GM12892 (cell line): Measurements from ENCODE around the gene STK35.

Experiments
- DNase-seq: peaks from one replicate; pipeline ENCODE4 v3.0.0; 2011; ENCODE audit not compliant: insufficient read length
- FAIRE-seq: peaks from 2 replicates; lab custom pipeline; 2011; peaks lifted over from hg19 to GRCh38; lab: Jason Lieb, UNC
- POLR2A ChIP-seq: IDR thresholded peaks from 2 replicates; pipeline ENCODE4 v1.6.1; 2011; ENCODE audit warnings: low read depth, low read length, control low read depth
- POLR2AphosphoS5 ChIP-seq: IDR thresholded peaks from 2 replicates; pipeline ENCODE4 v1.6.1; 2011; ENCODE audit warnings: low read depth, low read length, control low read depth
- TAF1 ChIP-seq: IDR thresholded peaks from 2 replicates; pipeline ENCODE4 v1.6.1; 2011; ENCODE audit warnings: low read depth, mild to moderate bottlenecking, control low read depth, low read length, borderline replicate concordance

STK35 gene

GRCh38 chr20:2139250-2139649, 37.6 kb downstream of the STK35 start:
- FAIRE-seq: no peak
- TF ChIP-seq TAF1 (no peak), POLR2AphosphoS5 (no peak), POLR2A (no peak)

GRCh38 chr20:2139736-2140135, 38.1 kb downstream of the STK35 start:
- no peak for TF ChIP-seq POLR2A
- no peak for TF ChIP-seq POLR2AphosphoS5
- no peak for TF ChIP-seq TAF1

More at GRCh38 chr20:2139250-2139649, 37.6 kb downstream of the STK35 start:
- no peak for DNase-seq

GRCh38 chr20:2140561-2140960, 38.9 kb downstream of the STK35 start:
- FAIRE-seq: no peak
- TF ChIP-seq POLR2A (no peak), POLR2AphosphoS5 (no peak), TAF1 (no peak)
- no peak for DNase-seq

More at GRCh38 chr20:2139736-2140135, 38.1 kb downstream of the STK35 start:
- DNase-seq: no peak
- FAIRE-seq: no peak

GRCh38 chr20:2141600-2142575, 40.3 kb downstream of the STK35 start:
- no peak for TF ChIP-seq POLR2A
- TF ChIP-seq POLR2AphosphoS5: no peak
- TF ChIP-seq TAF1: no peak

GRCh38 chr20:2142649-2143048, 41.0 kb downstream of the STK35 start:
- no peak for FAIRE-seq
- TF ChIP-seq POLR2AphosphoS5 (no peak), POLR2A (no peak), TAF1 (no peak)
- no peak for DNase-seq

More at GRCh38 chr20:2141600-2142575, 40.3 kb downstream of the STK35 start:
- FAIRE-seq (no peak), DNase-seq (no peak)

GRCh38 chr20:2143594-2143993, 42.0 kb downstream of the STK35 start:
- no peak for TF ChIP-seq POLR2AphosphoS5
- no peak for TF ChIP-seq POLR2A
- TF ChIP-seq TAF1: no peak
- FAIRE-seq: no peak
- no peak for DNase-seq

- no peak for FAIRE-seq
- DNase-seq: no peak
- TF ChIP-seq POLR2AphosphoS5 (no peak), POLR2A (no peak), TAF1 (no peak)
These were observed 43.2 kb downstream of the STK35 start for GRCh38 chr20:2144850-2145249.

GRCh38 chr20:2145376-2145775, 43.7 kb downstream of the STK35 start:
- DNase-seq (no peak), FAIRE-seq (no peak)
- no peak for TF ChIP-seq TAF1
- no peak for TF ChIP-seq POLR2A

- no peak for DNase-seq
- no peak for TF ChIP-seq POLR2AphosphoS5
- no peak for TF ChIP-seq POLR2A
- TF ChIP-seq TAF1: no peak
- no peak for FAIRE-seq
These were observed 44.6 kb downstream of the STK35 start for GRCh38 chr20:2146080-2146867.

- FAIRE-seq (no peak), DNase-seq (no peak)
These were observed 47.9 kb downstream of the STK35 start for GRCh38 chr20:2149507-2149906.

GRCh38 chr20:2150660-2151059, 49.0 kb downstream of the STK35 start:
- FAIRE-seq (no peak), DNase-seq (no peak)
- TF ChIP-seq TAF1 (no peak), POLR2A (no peak), POLR2AphosphoS5 (no peak)

More at GRCh38 chr20:2149507-2149906, 47.9 kb downstream of the STK35 start:
- no peak for TF ChIP-seq TAF1
- TF ChIP-seq POLR2AphosphoS5: no peak
- TF ChIP-seq POLR2A: no peak
